Measurements from ENCODE around the gene AFF3.

GRCh38 chr2:99926986-99927385 lies 215.4 kb downstream of the AFF3 start:
- TF ChIP-seq CTCF (conservative IDR thresholded peaks at IDR 0.05 in 1 of 2, IDR thresholded peaks at IDR 0.05 in 1 of 2; ENCODE audit: extremely low read depth in 1 of 2, insufficient read depth in 1 of 2, low read depth in 1 of 2, low read length in 2 of 2) (no peak), EZH2 (IDR thresholded peaks at IDR 0.05; ENCODE audit: borderline replicate concordance, low read length) (no peak)

Measured in mammary epithelial cell (primary cell).